Measurements from ENCODE around the gene C11orf21.

DNA sequence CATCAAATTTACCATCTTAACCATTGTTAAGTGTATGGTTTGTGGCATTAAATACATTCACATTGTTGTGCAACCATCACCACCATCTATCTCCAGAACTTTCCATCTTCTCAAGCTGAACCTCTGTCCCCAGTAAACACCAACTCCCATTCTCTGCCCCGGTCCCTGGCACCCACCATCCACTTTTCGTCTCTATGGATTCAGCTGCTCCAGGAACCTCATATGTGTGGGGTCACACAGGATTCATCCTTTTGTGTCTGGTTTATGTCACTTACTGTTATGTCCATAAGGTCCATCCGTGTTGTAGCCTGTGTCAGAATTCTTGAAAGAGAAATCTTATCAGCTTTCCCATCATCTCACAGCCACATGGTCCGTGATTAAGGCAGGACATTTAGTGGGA lies 16.4 kb upstream of the C11orf21 start:
- TF ChIP-seq, protein P1, sequence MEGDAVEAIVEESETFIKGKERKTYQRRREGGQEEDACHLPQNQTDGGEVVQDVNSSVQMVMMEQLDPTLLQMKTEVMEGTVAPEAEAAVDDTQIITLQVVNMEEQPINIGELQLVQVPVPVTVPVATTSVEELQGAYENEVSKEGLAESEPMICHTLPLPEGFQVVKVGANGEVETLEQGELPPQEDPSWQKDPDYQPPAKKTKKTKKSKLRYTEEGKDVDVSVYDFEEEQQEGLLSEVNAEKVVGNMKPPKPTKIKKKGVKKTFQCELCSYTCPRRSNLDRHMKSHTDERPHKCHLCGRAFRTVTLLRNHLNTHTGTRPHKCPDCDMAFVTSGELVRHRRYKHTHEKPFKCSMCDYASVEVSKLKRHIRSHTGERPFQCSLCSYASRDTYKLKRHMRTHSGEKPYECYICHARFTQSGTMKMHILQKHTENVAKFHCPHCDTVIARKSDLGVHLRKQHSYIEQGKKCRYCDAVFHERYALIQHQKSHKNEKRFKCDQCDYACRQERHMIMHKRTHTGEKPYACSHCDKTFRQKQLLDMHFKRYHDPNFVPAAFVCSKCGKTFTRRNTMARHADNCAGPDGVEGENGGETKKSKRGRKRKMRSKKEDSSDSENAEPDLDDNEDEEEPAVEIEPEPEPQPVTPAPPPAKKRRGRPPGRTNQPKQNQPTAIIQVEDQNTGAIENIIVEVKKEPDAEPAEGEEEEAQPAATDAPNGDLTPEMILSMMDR (IDR thresholded peaks at IDR 0.05): no peak
- TF ChIP-seq POLR2A (IDR thresholded peaks at IDR 0.05): no peak

Measured in adrenal gland (tissue), 5 donors.